K562 (cell line): ENCODE measurements around the gene CDK5RAP3.

Experiments
- CBFA2T2 ChIP-seq: fragments of 450-650 bp; conservative IDR thresholded peaks from 2 replicates; pipeline ENCODE4 v1.6.1; 2017; ENCODE audit warnings: mild to moderate bottlenecking
- CTCF ChIP-seq, 3 experiments: IDR thresholded peaks in 2 of 3; conservative IDR thresholded peaks in 1 of 3; 2 replicates each; pipeline ENCODE4 v1.5.1; 2011 to 2012; ENCODE audit warnings: low read length in 3 of 3, mild to moderate bottlenecking in 3 of 3, control low read depth in 2 of 3, improper control_type of control experiment in 1 of 3, inconsistent platforms in 1 of 3, low read depth in 1 of 3, mixed read lengths in 1 of 3, moderate library complexity in 1 of 3; ENCODE audit not compliant: insufficient read depth in 2 of 3
- DPF2 ChIP-seq: fragments of 450-650 bp; IDR thresholded peaks from 2 replicates; pipeline ENCODE4 v1.6.1; 2016
- FOXP4 ChIP-seq: sonication (generic); formaldehyde crosslinking; IDR thresholded peaks from 2 replicates; pipeline ENCODE4 v1.8.0; 2022; ENCODE audit warnings: mild to moderate bottlenecking, missing genetic modification reagents, borderline replicate concordance
- MAFG ChIP-seq: fragments of 450-650 bp; conservative IDR thresholded peaks from 2 replicates; pipeline ENCODE4 v1.6.1; 2016; ENCODE audit warnings: missing genetic modification characterization, missing compliant biosample characterization
- MTA1 ChIP-seq: fragments of 450-650 bp; IDR thresholded peaks from 2 replicates; pipeline ENCODE4 v1.6.1; 2017; ENCODE audit warnings: borderline replicate concordance
- NCOR1 ChIP-seq: fragments of 450-650 bp; IDR thresholded peaks from 2 replicates; pipeline ENCODE4 v1.6.1; 2016; ENCODE audit warnings: mild to moderate bottlenecking, moderate library complexity
- NFYB ChIP-seq: IDR thresholded peaks from 2 replicates; pipeline ENCODE4 v1.6.1; 2011; ENCODE audit warnings: mild to moderate bottlenecking, moderate library complexity; ENCODE audit not compliant: insufficient read length; ENCODE audit errors: extremely low read depth
- PHB2 ChIP-seq: fragments of 450-650 bp; IDR thresholded peaks from 2 replicates; pipeline ENCODE4 v1.6.1; 2017; ENCODE audit warnings: low read depth
- POLR2A ChIP-seq: fragments of 450-650 bp; conservative IDR thresholded peaks from 2 replicates; pipeline ENCODE4 v1.6.1; 2016
- TARDBP ChIP-seq: fragments of 450-650 bp; IDR thresholded peaks from 2 replicates; pipeline ENCODE4 v1.6.1; 2016
- ZKSCAN8 ChIP-seq: fragments of 200-800 bp; sonication (Bioruptor generic); IDR thresholded peaks from 2 replicates; pipeline ENCODE4 v1.6.1; 2016; ENCODE audit warnings: missing genetic modification characterization, missing compliant biosample characterization
- TF ChIP-seq, protein P1 (sequence below): sonication (generic); formaldehyde crosslinking; IDR thresholded peaks from 2 replicates; pipeline ENCODE4 v1.8.0; 2023; ENCODE audit warnings: mild to moderate bottlenecking, missing genetic modification reagents
- TF ChIP-seq, protein P2 (sequence below), 2 experiments: fragments of 450-650 bp in 1 of 2; IDR thresholded peaks; 2 replicates each; pipeline ENCODE4 v1.6.1; 2011 to 2017; ENCODE audit warnings: low read depth in 2 of 2, antibody characterized with exemption in 1 of 2, borderline replicate concordance in 1 of 2, low read length in 1 of 2, mild to moderate bottlenecking in 1 of 2, mixed read lengths in 1 of 2; ENCODE audit not compliant: control insufficient read depth in 1 of 2

DNA sequence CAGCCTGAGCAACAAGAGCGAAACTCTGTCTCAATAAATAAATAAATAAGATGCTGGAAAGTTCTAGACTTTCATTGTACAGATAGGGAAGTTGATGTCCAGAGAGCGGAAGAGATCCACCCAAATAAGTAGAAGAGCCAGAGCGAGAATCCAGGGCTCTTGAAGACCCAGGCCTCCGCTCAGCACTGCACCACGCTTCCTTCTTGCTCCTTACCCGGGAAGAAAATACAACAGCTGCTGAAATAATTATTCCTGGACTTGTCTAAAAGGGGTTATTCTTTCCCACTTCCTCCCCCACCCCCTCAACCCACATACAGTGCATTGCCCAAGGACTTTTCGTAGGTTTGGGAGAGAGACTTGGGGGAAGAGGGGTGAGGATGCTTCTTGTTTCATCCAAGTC, 26.7 kb downstream of the CDK5RAP3 start:
- TF ChIP-seq POLR2A: no peak
- TF ChIP-seq MTA1: no peak
- TF ChIP-seq, protein P1, sequence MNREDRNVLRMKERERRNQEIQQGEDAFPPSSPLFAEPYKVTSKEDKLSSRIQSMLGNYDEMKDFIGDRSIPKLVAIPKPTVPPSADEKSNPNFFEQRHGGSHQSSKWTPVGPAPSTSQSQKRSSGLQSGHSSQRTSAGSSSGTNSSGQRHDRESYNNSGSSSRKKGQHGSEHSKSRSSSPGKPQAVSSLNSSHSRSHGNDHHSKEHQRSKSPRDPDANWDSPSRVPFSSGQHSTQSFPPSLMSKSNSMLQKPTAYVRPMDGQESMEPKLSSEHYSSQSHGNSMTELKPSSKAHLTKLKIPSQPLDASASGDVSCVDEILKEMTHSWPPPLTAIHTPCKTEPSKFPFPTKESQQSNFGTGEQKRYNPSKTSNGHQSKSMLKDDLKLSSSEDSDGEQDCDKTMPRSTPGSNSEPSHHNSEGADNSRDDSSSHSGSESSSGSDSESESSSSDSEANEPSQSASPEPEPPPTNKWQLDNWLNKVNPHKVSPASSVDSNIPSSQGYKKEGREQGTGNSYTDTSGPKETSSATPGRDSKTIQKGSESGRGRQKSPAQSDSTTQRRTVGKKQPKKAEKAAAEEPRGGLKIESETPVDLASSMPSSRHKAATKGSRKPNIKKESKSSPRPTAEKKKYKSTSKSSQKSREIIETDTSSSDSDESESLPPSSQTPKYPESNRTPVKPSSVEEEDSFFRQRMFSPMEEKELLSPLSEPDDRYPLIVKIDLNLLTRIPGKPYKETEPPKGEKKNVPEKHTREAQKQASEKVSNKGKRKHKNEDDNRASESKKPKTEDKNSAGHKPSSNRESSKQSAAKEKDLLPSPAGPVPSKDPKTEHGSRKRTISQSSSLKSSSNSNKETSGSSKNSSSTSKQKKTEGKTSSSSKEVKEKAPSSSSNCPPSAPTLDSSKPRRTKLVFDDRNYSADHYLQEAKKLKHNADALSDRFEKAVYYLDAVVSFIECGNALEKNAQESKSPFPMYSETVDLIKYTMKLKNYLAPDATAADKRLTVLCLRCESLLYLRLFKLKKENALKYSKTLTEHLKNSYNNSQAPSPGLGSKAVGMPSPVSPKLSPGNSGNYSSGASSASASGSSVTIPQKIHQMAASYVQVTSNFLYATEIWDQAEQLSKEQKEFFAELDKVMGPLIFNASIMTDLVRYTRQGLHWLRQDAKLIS (CRISPR knock-in tag): no peak
- TF ChIP-seq CTCF (IDR thresholded peaks at IDR 0.05 in 2 of 3, conservative IDR thresholded peaks at IDR 0.05 in 1 of 3; ENCODE audit: insufficient read depth in 2 of 3, low read depth in 1 of 3, low read length in 3 of 3): no peak
- TF ChIP-seq, protein P2, sequence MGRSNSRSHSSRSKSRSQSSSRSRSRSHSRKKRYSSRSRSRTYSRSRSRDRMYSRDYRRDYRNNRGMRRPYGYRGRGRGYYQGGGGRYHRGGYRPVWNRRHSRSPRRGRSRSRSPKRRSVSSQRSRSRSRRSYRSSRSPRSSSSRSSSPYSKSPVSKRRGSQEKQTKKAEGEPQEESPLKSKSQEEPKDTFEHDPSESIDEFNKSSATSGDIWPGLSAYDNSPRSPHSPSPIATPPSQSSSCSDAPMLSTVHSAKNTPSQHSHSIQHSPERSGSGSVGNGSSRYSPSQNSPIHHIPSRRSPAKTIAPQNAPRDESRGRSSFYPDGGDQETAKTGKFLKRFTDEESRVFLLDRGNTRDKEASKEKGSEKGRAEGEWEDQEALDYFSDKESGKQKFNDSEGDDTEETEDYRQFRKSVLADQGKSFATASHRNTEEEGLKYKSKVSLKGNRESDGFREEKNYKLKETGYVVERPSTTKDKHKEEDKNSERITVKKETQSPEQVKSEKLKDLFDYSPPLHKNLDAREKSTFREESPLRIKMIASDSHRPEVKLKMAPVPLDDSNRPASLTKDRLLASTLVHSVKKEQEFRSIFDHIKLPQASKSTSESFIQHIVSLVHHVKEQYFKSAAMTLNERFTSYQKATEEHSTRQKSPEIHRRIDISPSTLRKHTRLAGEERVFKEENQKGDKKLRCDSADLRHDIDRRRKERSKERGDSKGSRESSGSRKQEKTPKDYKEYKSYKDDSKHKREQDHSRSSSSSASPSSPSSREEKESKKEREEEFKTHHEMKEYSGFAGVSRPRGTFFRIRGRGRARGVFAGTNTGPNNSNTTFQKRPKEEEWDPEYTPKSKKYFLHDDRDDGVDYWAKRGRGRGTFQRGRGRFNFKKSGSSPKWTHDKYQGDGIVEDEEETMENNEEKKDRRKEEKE (IDR thresholded peaks at IDR 0.05; ENCODE audit: borderline replicate concordance in 1 of 2, control insufficient read depth in 1 of 2, low read depth in 2 of 2, low read length in 1 of 2): no peak
- TF ChIP-seq FOXP4 (CRISPR knock-in tag): no peak
- TF ChIP-seq NFYB: no peak
- TF ChIP-seq DPF2: no peak
- no peak for TF ChIP-seq MAFG (tag)
- TF ChIP-seq ZKSCAN8 (CRISPR knock-in tag): no peak
- no peak for TF ChIP-seq NCOR1
- TF ChIP-seq CBFA2T2: no peak
- TF ChIP-seq TARDBP: no peak
- TF ChIP-seq PHB2: no peak
